Measurements from ENCODE around the gene BCL7C.

The BCL7C gene

DNA sequence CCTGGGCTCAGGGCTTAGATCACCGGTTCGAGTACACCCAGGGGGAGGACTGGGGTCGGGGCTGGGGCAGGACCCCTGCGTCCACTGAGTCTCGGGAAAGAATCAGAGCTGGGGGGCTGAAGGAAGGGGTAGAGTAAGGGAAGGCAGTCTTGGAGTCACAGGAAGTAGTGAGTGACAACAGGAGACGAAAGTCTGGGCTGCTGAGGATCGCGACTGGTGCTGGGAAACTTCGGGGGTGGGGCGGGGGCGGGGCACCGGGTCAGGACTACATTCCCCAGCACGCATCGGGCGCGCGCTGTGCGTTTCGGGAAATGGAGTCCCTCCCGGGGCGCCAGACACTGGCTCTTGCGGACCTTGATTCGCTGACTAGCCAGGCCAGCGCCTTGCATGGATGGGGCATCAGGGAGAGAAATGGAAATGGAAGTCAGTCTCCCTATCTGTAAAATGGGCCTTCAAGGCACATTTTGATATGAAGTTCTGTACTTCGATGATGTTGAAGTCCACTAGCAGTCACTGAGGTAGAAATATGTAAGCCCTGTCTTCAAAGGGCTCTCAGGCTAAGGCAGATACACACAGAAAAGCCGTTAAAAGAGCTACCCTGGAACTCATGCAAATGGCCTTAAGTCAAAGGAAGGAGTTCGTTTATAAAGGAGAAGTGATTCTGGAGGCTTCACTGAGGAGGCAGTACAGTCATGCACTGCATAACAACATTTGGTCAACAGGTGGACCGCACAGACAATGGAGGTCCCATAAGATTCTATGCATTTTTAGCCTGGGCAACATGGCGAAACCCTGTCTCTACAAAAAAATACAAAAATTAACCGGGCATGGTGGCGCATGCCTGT lies 3.2 kb upstream of the BCL7C start:
- peak overlapping the region; percentile 75 for H3K4me2 ChIP-seq (ENCODE audit: low read length)
- H4K20me1 ChIP-seq (ENCODE audit: insufficient read depth, low read length), result no peaks in the 10 kb centered on the region
- H3K79me2 ChIP-seq (ENCODE audit: insufficient read depth, low read length), result no peaks in the 10 kb centered on the region
- peaks cover 56% of the 10 kb centered on the region for H3K4me1 ChIP-seq (ENCODE audit: insufficient read depth, low read length, severe bottlenecking)
- no peak overlapping the region for H2AFZ ChIP-seq (ENCODE audit: low read length)
- H3F3A ChIP-seq (ENCODE audit: insufficient read depth, low read length), result 0 out of 2 replicates have a peak, but pooled peaks cover 8% of the 10 kb centered on the region
- H3K27me3 ChIP-seq (ENCODE audit: insufficient read depth, low read length), result no peaks in the 10 kb centered on the region
- no peaks in the 10 kb centered on the region for H3K9me2 ChIP-seq (ENCODE audit: low read depth, low read length)
- H3K36me3 ChIP-seq (ENCODE audit: insufficient read depth, low read length), result no peaks in the 10 kb centered on the region
- H3K9ac ChIP-seq (ENCODE audit: low read length), result peak overlapping the region; percentile 70
- H3K27ac ChIP-seq (ENCODE audit: low read depth, low read length, poor library complexity, severe bottlenecking), result peak overlapping the region; percentile 87
- TF ChIP-seq EZH2 (IDR thresholded peaks at IDR 0.05; ENCODE audit: borderline replicate concordance, low read length), result no peak
- TF ChIP-seq, protein P1, sequence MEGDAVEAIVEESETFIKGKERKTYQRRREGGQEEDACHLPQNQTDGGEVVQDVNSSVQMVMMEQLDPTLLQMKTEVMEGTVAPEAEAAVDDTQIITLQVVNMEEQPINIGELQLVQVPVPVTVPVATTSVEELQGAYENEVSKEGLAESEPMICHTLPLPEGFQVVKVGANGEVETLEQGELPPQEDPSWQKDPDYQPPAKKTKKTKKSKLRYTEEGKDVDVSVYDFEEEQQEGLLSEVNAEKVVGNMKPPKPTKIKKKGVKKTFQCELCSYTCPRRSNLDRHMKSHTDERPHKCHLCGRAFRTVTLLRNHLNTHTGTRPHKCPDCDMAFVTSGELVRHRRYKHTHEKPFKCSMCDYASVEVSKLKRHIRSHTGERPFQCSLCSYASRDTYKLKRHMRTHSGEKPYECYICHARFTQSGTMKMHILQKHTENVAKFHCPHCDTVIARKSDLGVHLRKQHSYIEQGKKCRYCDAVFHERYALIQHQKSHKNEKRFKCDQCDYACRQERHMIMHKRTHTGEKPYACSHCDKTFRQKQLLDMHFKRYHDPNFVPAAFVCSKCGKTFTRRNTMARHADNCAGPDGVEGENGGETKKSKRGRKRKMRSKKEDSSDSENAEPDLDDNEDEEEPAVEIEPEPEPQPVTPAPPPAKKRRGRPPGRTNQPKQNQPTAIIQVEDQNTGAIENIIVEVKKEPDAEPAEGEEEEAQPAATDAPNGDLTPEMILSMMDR (IDR thresholded peaks at IDR 0.05; ENCODE audit: low read length), result no peak; the same call in 1 of the 2 replicates
- no peaks in the 10 kb centered on the region for H3K9me3 ChIP-seq (ENCODE audit: low read length)
- peak overlapping the region; percentile 62 for H3K4me3 ChIP-seq (ENCODE audit: low read depth, low read length, poor library complexity, severe bottlenecking)

DNA sequence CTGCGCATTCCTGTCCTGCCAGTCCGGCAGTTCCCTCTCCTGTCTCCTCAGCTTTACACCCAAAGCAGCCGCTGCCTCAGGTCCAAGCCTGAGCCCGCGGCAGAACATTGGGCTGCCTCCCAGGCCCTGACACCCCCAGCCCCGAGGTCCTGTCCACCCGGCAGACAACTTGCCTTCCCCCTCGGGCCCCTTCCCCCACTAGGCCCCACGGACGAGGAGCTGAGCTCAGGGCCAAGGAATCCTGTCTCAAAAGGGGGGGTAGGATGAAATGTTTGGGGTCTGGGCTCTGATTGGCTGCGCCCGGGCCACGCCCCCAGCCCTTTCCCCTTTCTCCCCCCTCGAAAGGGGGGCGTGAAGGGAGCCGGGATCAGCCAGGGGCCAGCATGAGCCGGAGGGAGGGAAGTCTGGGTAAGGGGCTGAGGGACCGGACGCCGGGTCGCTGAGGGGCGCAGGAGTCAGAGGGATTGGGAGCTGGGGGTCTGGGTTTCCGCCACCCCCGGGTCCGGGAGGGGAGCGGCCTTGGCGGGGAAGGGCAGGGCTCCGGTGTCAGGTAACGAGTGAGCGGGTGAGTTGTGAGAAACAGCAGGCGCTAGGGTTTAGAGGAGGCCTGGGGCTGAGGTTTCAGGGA lies 2.5 kb upstream of the BCL7C start, which contains the start of gene CTF1:
CTF1 (plus strand) TSS at position 354 of the 628 bp plus-strand sequence; CDS start at position 384, 30 bp downstream.
- Histone ChIP-seq H3K27ac (ENCODE audit: low read depth, low read length, poor library complexity, severe bottlenecking) (peak within 1 kb of the TSS; percentile 87), H3K9ac (ENCODE audit: low read length) (peak within 1 kb of the TSS; percentile 70), H3K4me3 (ENCODE audit: low read depth, low read length, poor library complexity, severe bottlenecking) (peak within 1 kb of the TSS; percentile 62), H3F3A (ENCODE audit: insufficient read depth, low read length) (0 out of 2 replicates have a peak, but pooled peaks cover 8% of the 10 kb centered on the region), H3K4me1 (ENCODE audit: insufficient read depth, low read length, severe bottlenecking) (peaks cover 50% of the 10 kb centered on the region), H3K9me2 (ENCODE audit: low read depth, low read length) (no peaks in the 10 kb centered on the region), H3K36me3 (ENCODE audit: insufficient read depth, low read length) (peaks cover 4% of the 10 kb centered on the region; the same call in 1 of the 2 replicates), H3K4me2 (ENCODE audit: low read length) (peak within 1 kb of the TSS; percentile 75), H3K9me3 (ENCODE audit: low read length) (no peaks in the 10 kb centered on the region), H2AFZ (ENCODE audit: low read length) (no peak within 1 kb of the TSS), H4K20me1 (ENCODE audit: insufficient read depth, low read length) (no peaks in the 10 kb centered on the region), H3K79me2 (ENCODE audit: insufficient read depth, low read length) (no peaks in the 10 kb centered on the region), H3K27me3 (ENCODE audit: insufficient read depth, low read length) (no peaks in the 10 kb centered on the region)
- TF ChIP-seq, protein P1 (IDR thresholded peaks at IDR 0.05; ENCODE audit: low read length), result no peak
- no peak for TF ChIP-seq EZH2 (IDR thresholded peaks at IDR 0.05; ENCODE audit: borderline replicate concordance, low read length)

DNA sequence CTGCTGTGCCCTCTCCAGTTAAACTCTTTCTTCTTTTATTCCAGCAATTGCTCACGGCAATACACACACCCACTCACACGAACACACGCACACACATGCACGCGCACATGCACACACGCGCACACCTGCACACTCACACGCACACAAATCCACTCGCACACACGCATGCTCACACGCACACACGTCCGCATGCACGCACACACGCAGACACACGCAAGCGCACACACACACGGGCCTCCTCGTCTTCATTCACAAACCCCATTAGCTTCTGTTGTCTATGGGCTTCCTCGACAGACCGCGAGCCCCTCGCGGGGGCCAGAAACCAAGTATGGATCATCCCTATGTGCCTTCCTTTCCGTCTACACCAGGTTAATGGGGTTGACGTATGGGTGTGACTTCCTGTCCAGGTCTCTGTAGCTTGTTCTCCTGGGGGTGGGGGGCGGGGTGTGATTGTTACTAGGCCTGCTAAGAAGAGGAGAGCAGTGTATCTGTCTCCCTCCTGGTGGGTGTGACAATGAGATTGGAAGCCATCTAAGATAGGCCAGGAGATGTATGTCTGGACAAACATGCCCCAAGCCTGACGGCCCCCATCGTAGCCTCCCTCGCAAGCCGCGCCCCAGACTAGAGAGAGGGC lies 1.9 kb upstream of the BCL7C start:
- H3K9me3 ChIP-seq (ENCODE audit: low read length), result no peaks in the 10 kb centered on the region
- peaks cover 4% of the 10 kb centered on the region; the same call in 1 of the 2 replicates for H3K36me3 ChIP-seq (ENCODE audit: insufficient read depth, low read length)
- no peaks in the 10 kb centered on the region for H4K20me1 ChIP-seq (ENCODE audit: insufficient read depth, low read length)
- peak overlapping the region; percentile 70 for H3K9ac ChIP-seq (ENCODE audit: low read length)
- H3K27ac ChIP-seq (ENCODE audit: low read depth, low read length, poor library complexity, severe bottlenecking), result peak overlapping the region; percentile 87
- H3K27me3 ChIP-seq (ENCODE audit: insufficient read depth, low read length), result no peaks in the 10 kb centered on the region
- H3K9me2 ChIP-seq (ENCODE audit: low read depth, low read length), result no peaks in the 10 kb centered on the region
- TF ChIP-seq, protein P1 (IDR thresholded peaks at IDR 0.05; ENCODE audit: low read length), result no peak
- TF ChIP-seq EZH2 (IDR thresholded peaks at IDR 0.05; ENCODE audit: borderline replicate concordance, low read length), result no peak
- H2AFZ ChIP-seq (ENCODE audit: low read length), result no peak overlapping the region
- H3K4me1 ChIP-seq (ENCODE audit: insufficient read depth, low read length, severe bottlenecking), result peaks cover 48% of the 10 kb centered on the region
- H3K4me3 ChIP-seq (ENCODE audit: low read depth, low read length, poor library complexity, severe bottlenecking), result peak overlapping the region; percentile 62
- H3F3A ChIP-seq (ENCODE audit: insufficient read depth, low read length), result 0 out of 2 replicates have a peak, but pooled peaks cover 8% of the 10 kb centered on the region
- H3K4me2 ChIP-seq (ENCODE audit: low read length), result peak overlapping the region; percentile 75
- no peaks in the 10 kb centered on the region for H3K79me2 ChIP-seq (ENCODE audit: insufficient read depth, low read length)

Measured in OCI-LY1 (cell line).